HS-27A (cell line): ENCODE measurements around the gene CCDC14.
A peak's percentile ranks its signal among the peaks of the same experiment; 100 is the strongest.
"Not testable (repeated sequence)": the region's sequence is repeated elsewhere in the genome, so short reads cannot be mapped to it uniquely, and the experiment has no call there.

Experiments used
- DNase-seq: peaks from one replicate; pipeline ENCODE4 v3.0.0-alpha.2; 2012; ENCODE audit warnings: low read depth, missing footprints

CCDC14 gene

DNA sequence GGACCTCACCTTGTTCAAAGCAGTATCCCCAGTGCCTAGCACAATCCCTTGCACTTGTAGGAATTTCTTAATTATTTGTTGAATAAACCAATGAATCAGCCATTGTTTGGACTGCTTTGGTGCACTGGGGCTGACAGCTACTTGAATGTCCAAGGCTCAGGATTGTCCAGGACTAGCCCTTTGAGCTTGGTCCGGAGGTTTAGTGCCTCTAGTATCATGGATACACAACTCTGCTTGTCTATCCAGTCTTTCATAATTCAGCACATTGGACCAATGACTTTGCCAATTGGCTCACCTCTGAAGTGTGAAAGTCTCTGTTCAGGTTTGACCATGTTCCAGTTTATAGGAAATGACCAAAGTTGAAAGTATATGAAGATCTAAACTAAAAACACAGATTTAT, 3.8 kb upstream of the CCDC14 start:
- DNase-seq = not testable (repeated sequence)

DNA sequence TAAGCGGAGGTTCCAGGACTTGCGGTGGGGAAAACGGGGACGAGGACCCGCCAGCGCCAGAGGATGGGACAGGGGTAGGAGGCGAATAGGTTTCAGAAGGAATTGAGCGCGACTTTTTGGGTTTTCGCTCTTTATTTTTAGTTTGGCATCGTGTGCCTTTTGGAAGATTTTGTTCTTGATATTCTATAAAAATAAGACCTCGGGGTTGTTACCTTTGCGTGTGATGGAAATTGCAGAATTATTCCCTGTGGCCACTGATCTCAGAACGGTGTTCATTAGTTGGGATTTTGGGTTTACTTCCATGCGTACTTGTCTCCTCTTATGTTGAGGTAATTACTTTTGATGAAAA, 453 bp upstream of the CCDC14 start:
- DNase-seq = no peak

DNA sequence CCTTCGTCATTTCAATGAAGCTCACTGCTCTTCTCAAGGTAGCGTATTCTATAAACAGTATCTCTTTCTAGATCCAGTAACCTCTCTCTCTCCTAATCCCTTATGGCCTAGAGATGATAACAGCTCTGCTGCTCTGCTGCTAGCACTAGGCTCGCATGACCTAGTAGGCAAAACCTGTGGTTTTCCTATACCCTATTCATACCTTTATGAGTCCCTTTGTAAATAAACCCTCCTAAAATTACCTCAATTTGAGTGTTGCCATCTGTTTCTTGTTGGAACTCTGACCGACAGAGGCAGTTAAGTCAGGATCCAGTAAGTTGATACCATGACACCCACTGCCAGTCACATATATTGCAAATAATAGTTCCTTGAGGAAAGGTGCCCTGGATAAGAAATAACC, 7.3 kb downstream of the CCDC14 start:
- no peak for DNase-seq

DNA sequence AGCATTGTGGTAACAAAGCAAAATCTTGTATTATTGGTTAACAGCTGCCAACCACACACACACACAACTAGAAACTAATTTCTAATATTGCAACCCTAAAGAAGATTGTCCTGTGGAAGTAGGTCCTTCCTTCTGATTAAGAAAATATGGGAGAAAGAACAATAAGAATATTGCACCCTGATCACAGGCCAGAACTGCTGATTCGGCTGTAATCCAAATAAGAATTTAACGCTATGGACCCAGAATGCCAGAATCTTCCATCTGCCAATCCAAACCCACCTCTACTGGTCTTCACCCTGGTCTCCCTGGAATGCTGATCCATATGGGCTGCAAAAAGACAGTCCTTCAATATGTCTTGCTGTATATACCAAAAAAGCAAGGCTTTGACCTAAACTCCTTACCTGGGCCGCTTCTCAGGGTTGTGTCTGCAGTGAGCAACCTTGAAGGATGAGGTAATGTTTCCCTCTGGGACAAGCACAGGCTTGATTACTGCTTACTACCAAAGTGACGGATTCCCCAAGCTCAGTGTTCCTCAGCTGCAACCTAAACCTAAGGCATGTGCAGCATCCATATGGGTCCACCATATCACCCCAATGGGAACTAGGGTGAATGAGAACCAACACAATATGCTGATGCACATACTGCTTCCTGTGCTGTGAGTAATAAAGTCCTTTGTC, 8.0 kb downstream of the CCDC14 start:
- DNase-seq = no peak

DNA sequence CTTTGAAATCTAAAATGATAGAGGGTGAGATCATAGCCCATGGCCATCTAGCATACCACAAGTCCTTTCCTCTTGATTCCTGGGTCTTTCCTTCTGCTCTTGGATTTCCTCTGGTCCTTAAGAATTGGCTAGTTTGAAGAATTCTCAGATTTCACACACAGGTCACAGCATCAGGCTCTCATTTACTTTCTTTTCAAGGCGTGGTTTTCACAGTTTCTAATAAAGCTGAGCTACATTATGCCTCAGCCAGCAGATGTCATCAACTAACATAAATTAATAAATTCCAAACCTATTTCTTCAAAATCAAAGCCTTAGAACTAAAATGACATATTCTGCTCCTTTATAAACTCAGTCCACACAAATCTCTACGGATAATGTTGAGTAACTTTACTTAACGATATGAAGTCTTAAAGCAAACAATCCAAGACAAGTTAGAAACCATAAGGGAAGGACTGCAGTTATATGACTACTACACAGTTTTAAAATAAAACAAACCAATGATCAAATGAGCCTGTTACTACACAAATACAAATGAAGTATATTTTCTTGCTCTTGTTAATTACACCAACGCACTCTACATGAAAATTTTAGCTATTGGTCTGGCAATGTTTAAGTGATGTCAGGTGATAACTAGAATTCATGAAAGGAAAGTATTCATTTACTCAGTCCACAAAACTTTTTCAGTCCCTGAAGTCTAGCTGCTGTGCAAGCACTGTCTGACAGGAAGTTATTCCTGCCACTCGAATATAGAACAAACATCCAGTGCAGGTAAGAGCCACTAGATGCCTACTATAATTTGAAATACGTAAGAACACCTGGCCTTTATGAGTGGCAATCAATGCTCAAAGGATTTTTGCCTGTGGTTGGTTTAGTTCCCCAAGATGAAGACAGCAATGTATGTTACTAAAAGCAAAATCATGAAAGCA, 9.2 kb downstream of the CCDC14 start:
- DNase-seq = no peak

DNA sequence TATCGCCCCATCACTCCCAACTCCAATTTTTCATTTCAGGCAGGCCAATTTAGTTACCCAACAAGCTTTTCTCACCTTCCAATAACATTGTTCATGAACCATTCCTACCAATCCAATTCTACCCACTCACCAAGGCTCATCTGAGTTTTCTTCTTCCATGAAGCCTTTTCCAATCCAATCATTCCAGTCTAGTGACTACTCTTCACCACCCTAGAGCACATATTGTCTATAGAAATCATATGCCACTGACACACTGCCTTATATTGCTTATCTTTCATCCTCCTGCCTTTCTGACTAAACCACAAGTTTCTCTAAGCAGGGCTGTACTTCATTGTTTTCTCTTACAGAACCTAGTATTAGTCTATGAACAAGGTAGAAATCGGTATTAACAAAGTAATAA, 11.4 kb downstream of the CCDC14 start:
- peak; percentile 38 for DNase-seq

DNA sequence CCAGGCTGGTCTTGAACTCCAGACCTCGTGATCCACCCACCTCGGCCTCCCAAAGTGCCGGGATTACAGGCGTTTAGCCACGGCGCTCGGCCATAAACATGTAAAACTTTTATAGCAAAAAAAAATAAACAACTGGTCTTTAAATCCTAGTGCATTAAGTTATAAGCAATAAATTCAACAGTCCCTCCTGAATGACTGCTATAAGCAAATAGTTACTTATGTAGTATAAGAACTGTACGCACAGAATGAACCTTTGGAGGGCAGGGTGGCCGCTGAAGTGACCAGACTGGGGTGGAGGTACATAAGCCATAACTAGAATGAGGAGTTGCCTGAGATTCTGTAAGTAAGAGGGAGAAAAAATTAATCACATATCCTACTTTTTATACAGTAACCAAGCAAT, 12.6 kb downstream of the CCDC14 start:
- no peak for DNase-seq

DNA sequence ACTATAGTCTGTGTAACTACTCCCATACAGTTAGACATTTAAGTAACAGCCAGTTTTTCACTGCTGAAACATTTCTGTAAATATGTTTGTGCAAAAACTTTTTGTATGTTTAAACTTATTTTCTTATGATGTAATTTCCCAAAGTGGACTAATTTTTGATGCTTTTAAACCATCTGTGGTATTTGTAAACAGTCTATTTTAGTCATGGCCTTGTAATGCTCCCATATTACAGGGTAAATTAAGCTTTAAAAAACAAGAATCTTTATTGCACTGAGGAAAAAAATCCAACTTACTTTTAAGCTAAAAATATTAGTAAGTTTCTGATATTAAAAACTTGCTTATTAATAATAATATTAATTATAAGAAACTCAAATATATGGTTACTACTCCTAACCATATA, 13.5 kb downstream of the CCDC14 start:
- no peak for DNase-seq

DNA sequence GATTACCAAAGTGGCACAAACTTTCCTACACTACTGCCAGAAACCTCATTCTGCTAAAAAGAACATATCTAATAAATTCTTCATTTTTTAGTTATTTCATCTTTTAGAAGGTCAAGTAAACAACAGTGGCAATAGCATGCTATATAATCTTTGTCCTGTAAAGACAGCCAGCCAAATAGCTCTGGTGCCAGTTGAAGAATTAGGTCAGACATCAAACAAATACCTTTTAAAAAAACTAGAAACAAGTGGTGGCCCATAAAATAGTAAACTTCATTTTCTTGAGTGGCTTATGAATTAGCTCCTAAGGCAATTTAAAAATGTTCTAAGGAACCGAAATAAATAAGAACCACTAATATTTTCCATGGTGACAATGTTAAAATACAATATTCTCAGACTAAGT, 19.5 kb downstream of the CCDC14 start:
- DNase-seq = no peak

DNA sequence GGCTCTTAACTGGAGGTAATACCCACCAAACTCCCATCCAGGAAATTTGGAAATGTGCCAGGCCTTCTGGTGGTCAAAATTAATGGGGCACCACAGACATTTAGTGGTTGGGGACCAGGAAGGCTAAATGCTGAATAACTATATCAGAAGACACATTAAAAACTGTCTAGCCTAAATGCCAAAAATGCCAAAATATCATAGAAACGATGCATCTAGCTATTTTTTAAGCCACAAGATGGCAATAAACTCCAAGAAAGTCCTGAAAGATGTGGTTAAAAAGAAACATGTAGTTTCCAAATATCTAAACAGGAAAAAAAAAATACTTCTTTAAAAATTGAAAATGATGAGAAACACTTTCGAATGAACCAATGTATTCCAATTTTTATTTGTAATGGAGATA, 19.9 kb downstream of the CCDC14 start:
- no peak for DNase-seq

DNA sequence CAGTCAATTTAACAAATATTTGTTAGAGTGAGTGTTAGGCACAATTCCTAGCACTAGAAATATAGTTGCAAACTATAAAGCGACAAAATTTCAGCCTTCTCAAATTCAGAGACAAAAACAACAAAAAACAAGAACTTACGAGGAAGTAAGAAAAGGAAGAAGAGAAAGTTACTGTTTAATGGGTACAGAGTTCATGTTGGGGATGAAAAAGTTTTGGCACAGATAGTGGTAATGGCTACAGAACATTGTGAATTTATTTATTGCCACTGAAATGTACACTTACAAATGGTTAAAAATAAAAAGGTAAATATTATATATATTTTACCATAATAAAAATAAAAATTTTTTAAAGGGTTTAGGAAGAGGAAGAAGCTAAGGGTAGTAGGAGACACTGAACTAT, 21.3 kb downstream of the CCDC14 start:
- no peak for DNase-seq

DNA sequence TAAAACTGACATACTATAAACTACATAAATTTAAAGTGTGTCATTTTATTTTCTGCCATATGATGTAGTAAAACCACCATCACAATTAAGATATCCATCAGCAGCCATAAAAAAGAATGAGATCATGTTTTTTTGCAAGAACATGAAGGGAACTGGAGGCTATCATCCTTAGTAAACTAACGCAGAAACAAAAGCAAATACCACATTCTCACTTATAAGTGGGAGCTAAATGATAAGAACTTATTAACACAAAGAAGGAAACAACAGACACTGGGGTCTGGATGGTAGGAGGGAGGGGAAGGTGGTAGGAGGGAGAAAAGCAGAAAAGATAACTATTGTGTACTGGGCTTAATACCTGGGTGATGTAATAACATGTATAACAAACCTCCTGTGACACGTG, 24.6 kb downstream of the CCDC14 start:
- DNase-seq = no peak

DNA sequence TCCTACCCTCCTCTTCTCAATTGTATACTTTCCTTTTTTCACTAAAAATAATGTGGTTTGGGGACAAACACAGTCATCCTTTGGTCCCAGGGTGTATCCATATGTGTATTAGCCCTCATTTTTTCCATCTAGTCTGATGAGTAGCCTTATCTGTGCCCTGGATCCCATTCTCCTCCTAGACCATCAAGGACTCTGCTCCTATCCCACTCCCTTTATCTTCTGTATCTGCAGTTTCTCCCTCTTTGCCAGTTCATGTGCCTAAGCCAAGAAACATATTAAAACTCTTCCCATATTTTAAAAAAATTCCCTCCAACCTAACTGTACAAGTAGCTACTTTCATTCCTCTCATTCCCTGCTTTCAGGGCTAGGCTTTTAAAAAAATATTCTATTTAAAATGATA, 25.2 kb downstream of the CCDC14 start:
- DNase-seq = no peak

DNA sequence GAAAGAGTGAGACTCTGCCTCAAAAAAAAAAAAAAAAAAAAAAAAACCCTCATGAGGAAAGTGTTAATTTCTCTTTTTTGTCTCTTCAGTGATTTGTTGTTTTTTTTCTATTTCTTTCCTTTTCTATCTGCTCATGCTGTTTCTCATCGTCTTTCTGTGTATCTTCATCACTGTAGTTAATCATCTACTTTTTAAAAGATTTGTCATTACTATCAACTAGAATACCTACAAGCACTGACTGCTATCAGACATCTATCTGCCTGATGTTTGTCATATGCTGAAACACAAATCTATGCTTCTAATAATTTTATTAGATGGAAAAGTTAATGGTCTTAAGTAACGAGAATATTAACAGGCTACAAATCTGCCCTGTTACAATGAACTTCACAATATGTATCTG, 26.8 kb downstream of the CCDC14 start:
- no peak for DNase-seq

DNA sequence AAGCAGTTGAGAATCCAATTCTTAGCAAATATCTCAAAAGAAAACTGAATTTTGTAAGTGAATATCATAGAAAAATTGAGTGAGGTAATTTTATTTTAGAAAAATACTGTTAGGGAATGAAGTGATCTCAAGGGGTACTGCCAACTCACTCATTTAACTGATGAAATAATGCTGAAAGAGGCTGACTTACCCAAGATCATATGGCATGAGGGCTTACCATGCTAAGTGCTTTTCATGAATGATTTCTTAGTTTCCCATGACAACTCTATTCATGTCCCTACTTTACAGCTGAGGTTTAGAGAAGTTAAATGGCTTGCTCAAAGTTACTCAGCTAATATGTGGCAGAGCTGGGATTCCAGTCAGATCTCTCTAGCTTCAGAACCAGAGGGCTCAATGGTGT, 30.6 kb downstream of the CCDC14 start:
- DNase-seq = no peak

DNA sequence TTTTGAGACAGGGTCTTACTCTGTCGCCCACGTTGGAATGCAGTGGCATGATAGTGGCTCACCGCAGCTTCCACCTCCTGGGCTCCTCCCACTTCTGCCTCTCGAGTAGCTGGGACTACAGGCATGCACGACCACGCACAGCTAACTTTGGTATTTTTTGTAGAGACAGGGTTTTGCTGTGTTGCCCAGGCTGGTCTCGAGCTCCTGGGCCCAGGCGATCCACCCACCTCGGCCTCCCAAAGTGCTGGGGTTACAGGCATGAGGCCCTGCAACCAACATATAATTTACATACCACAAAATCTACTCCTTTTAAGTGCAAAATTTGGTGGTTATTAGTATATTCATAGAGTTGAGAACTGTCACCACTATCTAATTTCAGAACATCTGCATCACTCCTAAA, 31.7 kb downstream of the CCDC14 start:
- no peak for DNase-seq

DNA sequence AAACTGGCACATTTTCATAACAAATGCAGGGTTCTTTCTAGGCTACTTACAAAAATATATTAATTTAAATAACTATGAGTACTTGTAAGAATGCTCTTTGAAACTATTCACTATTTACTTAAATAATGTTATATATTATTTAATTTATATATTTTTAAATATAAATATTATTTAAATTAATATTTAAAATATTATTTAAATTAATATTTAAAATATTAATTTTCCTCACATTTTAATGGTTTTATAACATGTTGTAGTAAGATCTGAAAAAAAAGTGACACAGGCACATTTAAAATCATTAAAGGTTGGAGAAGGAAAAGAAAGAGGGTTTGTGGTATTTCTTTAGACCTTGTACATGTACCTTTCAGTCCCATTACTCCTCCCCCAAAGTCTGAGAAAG, 34.6 kb downstream of the CCDC14 start:
- no peak for DNase-seq

DNA sequence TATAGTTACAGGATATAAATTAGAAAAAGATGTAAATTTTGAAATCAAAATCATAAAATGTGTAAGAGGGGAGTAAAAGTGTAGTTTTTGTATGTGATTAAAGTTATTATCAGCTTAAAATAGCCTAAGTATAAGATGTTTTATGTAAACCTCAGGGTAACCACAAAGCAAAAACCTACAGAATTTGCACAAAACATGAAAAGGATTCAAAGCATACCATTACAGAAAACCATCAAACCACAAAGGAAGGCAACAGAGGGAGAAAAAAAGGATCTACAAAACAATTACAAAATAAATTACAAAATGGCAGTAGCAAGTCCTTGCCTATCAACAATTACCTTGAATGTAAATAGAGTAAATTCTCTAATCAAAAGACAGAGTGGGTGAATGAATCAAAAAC, 40.2 kb downstream of the CCDC14 start:
- no peak for DNase-seq

DNA sequence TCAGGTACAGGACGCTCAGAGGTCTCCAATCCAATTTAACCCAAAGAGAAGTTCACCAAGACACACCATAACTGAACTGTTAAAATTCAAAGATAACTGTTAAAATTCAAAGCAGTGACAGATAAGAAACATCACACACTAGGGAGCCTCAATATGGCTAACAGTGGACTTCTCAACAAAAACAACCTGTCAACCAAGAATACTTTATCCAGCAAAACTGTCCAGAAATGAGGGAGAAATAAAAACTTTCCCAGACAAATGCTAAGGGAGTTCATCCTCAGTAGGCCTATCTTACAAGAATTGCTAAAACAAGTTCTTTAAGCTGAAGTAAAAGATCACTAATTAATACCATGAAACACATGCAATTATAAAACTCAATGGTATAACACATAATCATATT, 40.6 kb downstream of the CCDC14 start:
- no peak for DNase-seq

DNA sequence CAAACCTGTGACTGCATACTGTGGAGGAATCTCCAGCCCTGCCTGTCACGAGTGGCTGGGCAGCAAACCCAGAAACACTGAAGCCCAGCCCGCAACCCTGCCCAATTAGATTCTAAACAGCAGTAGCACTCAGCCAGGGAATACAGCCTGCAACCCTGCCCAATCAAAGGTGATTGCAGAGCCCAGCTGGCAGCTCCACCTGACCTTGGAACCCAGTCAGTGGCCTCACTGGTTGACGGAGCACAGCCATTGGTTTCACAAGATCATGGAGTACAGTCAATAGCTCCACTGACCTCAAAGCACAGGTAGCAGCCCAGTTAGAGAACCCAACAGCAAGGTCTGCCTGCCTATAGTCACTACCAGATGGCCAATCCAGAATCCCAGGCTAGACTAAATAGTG, 41.7 kb downstream of the CCDC14 start:
- DNase-seq = no peak

DNA sequence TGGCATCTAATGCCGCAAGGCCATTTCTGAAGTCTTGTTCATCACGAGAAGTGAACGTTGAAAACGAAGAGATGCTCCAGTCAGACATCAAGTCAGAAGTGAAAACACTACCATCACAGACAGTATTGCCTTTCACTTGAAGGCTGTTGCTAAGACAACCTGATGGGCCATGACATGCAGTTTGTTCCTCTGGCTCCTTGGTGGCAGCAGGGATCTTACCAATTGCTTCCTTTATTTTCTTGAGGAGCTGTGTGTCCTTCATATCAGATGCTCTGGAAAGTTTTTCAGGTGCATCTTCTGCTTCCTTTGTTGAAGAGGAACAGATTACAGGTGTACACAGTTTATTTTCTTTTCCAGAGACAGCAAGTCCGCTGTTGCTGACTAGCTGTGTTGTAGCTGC, 46.2 kb downstream of the CCDC14 start:
- no peak for DNase-seq

DNA sequence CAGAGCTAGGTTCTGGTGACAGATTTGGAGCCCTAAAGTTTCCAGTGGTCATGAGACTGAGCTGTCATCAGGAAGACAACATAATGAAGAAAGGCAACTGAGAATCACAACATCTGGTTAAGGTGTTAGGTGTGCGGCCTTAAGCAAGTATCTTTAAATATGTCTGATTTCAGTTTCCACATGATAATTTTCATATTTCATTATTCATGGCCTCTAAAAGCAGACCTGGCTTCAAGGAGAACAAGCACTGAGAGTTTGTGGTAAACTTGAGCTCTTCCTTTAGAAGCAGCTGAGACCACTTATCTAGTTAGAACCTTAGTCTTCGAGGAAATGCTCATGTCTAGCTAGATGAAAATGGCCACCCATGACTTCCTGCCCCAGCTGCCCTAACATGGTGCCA, 51.2 kb downstream of the CCDC14 start:
- no peak for DNase-seq

DNA sequence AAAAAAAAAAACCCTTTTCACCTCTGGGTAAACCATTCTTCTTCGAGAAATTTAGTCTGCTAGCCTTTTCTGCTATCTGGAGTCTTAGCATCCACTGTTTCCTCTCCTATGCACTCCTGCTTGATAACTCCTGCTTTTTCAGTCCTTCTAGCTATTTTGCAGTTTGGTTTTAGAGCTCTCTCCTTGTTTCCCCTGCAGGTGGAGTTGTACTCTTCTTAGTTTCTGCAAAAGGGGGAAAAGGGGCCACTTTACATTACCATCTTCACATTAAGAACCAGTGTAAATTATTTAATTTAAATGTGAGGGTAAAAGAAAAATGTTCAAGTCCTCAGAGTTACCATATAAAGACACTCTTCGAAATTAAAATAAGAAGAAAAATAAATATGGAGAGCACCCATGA, 53.3 kb downstream of the CCDC14 start:
- DNase-seq = no peak
